ENCODE results near the gene FNBP1. TPM values are rescaled to one million over a fixed set of nuclear protein-coding genes. Genes with fewer than 3 reads are reported as not detected.
"Not testable (repeated sequence)": the region's sequence is repeated elsewhere in the genome, so short reads cannot be mapped to it uniquely, and the experiment has no call there.

Gene FNBP1
- total and polyA plus RNA-seq, 8 donors: 5.3 to 18.5 (median 7.1) TPM

GRCh38 chr9:129983891-129984290 lies 59.1 kb downstream of the FNBP1 start:
- Histone ChIP-seq H3K4me3 (no peak overlapping the region), H3K4me1 (no peaks in the 10 kb centered on the region), H3K27ac (no peak overlapping the region), H3K9me3 (no peaks in the 10 kb centered on the region), H3K36me3 (no peaks in the 10 kb centered on the region), H3K27me3 (no peaks in the 10 kb centered on the region)
- no peak for TF ChIP-seq CTCF (IDR thresholded peaks at IDR 0.05)
- no peak for ATAC-seq
- intact Hi-C loops (cut with DNase I): no loop called here
- DNase-seq: no peak
- 71 to 85% methylated on average over 2 of the region's 2 CpGs for WGBS, 2 donors
- FAIRE-seq: no peak

- no peak overlapping the region for H3K4me3 ChIP-seq
- H3K36me3 ChIP-seq: no peaks in the 10 kb centered on the region
- no peak for TF ChIP-seq CTCF (IDR thresholded peaks at IDR 0.05)
- no peak overlapping the region for H3K27ac ChIP-seq
- ATAC-seq (peak in 2 of 4 donors; percentile 54 to 56), FAIRE-seq (no peak), DNase-seq (no peak)
- H3K27me3 ChIP-seq: no peaks in the 10 kb centered on the region
- WGBS, 2 donors: 86 to 90% methylated on average over 15 of the region's 15 CpGs
- no peaks in the 10 kb centered on the region for H3K4me1 ChIP-seq
- no peaks in the 10 kb centered on the region for H3K9me3 ChIP-seq
- intact Hi-C loops (cut with DNase I): no loop called here
These were observed 61.6 kb downstream of the FNBP1 start for GRCh38 chr9:129981180-129981907.

- H3K9me3 ChIP-seq; H3K4me3 ChIP-seq; ATAC-seq; FAIRE-seq; intact Hi-C loops (cut with DNase I); H3K4me1 ChIP-seq; DNase-seq; H3K27me3 ChIP-seq; H3K27ac ChIP-seq; H3K36me3 ChIP-seq: not testable (repeated sequence)
- WGBS, 2 donors: 96 to 98% methylated on average over 9 of the region's 9 CpGs
These were observed 62.8 kb downstream of the FNBP1 start for GRCh38 chr9:129980224-129980623.

GRCh38 chr9:129979071-129979745 lies 63.8 kb downstream of the FNBP1 start:
- H3K4me1 ChIP-seq: no peaks in the 10 kb centered on the region
- FAIRE-seq (no peak), ATAC-seq (no peak), DNase-seq (no peak)
- H3K27ac ChIP-seq: no peak overlapping the region
- no peak for TF ChIP-seq CTCF (IDR thresholded peaks at IDR 0.05)
- no peaks in the 10 kb centered on the region for H3K36me3 ChIP-seq
- H3K27me3 ChIP-seq: no peaks in the 10 kb centered on the region
- WGBS, 2 donors: 89 to 93% methylated on average over 8 of the region's 8 CpGs
- H3K9me3 ChIP-seq: no peaks in the 10 kb centered on the region
- intact Hi-C loops (cut with DNase I): no loop called here
- no peak overlapping the region for H3K4me3 ChIP-seq

GRCh38 chr9:129972816-129973215 lies 70.2 kb downstream of the FNBP1 start:
- Histone ChIP-seq H3K27me3 (no peaks in the 10 kb centered on the region), H3K9me3 (no peaks in the 10 kb centered on the region), H3K36me3 (no peaks in the 10 kb centered on the region), H3K27ac (no peak overlapping the region), H3K4me3 (no peak overlapping the region), H3K4me1 (peaks cover 7 to 14% (median 10%) of the 10 kb centered on the region in 3 donors)
- FAIRE-seq: no peak
- intact Hi-C loops (cut with DNase I): no loop called here
- no peak for TF ChIP-seq CTCF (IDR thresholded peaks at IDR 0.05)
- DNase-seq: no peak
- 87 to 97% methylated on average over 4 of the region's 4 CpGs for WGBS, 2 donors
- no peak for ATAC-seq

Data from pancreas (tissue), 10 donors.